K562 (cell line): ENCODE data around the gene GPR4. TPM values are rescaled to one million over a fixed set of nuclear protein-coding genes. Genes with fewer than 3 reads are reported as not detected.

ENCODE experiments used
- ATF1 ChIP-seq, 2 experiments: fragments of 450-650 bp in 1 of 2; IDR thresholded peaks; 2 replicates each; pipeline ENCODE4 v1.6.1; 2016; ENCODE audit warnings: missing compliant biosample characterization in 1 of 2, missing genetic modification characterization in 1 of 2
- CLOCK ChIP-seq: fragments of 250-450 bp; sonication (Bioruptor Pico); IDR thresholded peaks from 2 replicates; pipeline ENCODE4 v1.4.0; 2020; ENCODE audit warnings: mild to moderate bottlenecking, moderate library complexity, borderline replicate concordance
- CREB3L1 ChIP-seq: fragments of 450-650 bp; IDR thresholded peaks from 2 replicates; pipeline ENCODE4 v1.6.1; 2014; ENCODE audit warnings: low read depth, mild to moderate bottlenecking, moderate library complexity, borderline replicate concordance
- GABPB1 ChIP-seq: sonication (generic); formaldehyde crosslinking; IDR thresholded peaks from 2 replicates; pipeline ENCODE4 v1.8.0; 2022; ENCODE audit warnings: mild to moderate bottlenecking, missing genetic modification reagents
- HMG20A ChIP-seq: fragments of 450-650 bp; formaldehyde crosslinking; conservative IDR thresholded peaks from 2 replicates; pipeline ENCODE4 v1.4.0; 2020; ENCODE audit warnings: mild to moderate bottlenecking, mixed read lengths
- HMGN3 ChIP-seq: IDR thresholded peaks from 2 replicates; pipeline ENCODE4 v1.6.1; 2011; ENCODE audit warnings: borderline replicate concordance, low read depth, mild to moderate bottlenecking, mixed read lengths, low read length; ENCODE audit not compliant: insufficient read length; ENCODE audit errors: extremely low read depth
- ILF3 ChIP-seq: fragments of 450-650 bp; IDR thresholded peaks from 2 replicates; pipeline ENCODE4 v1.6.1; 2018; ENCODE audit warnings: antibody characterized with exemption, mild to moderate bottlenecking, moderate library complexity, borderline replicate concordance
- KAT7 ChIP-seq: sonication (generic); formaldehyde crosslinking; IDR thresholded peaks from 2 replicates; pipeline ENCODE4 v1.8.0; 2022; ENCODE audit warnings: missing genetic modification reagents, mild to moderate bottlenecking, borderline replicate concordance
- NONO ChIP-seq, 2 experiments: fragments of 200-400 bp in 1 of 2; fragments of 450-650 bp in 1 of 2; formaldehyde crosslinking in 1 of 2; IDR thresholded peaks; 2 replicates each; pipeline ENCODE4 v1.6.1; 2017; ENCODE audit warnings: low read depth in 2 of 2, mild to moderate bottlenecking in 2 of 2, moderate library complexity in 2 of 2, low read length in 1 of 2
- POLR2B ChIP-seq: fragments of 450-650 bp; IDR thresholded peaks from 2 replicates; pipeline ENCODE4 v1.6.1; 2018; ENCODE audit warnings: low read depth; ENCODE audit not compliant: partially characterized antibody
- SP1 ChIP-seq: sonication (generic); formaldehyde crosslinking; IDR thresholded peaks from 2 replicates; pipeline ENCODE4 v1.8.1; 2022; ENCODE audit warnings: mild to moderate bottlenecking, missing genetic modification reagents
- STAG1 ChIP-seq: sonication (generic); formaldehyde crosslinking; IDR thresholded peaks from 2 replicates; pipeline ENCODE4 v1.5.0; 2020; ENCODE audit warnings: missing genetic modification reagents, borderline replicate concordance
- TAF1 ChIP-seq: IDR thresholded peaks from 2 replicates; pipeline ENCODE4 v1.6.1; 2011; ENCODE audit warnings: mild to moderate bottlenecking, low read length, moderate library complexity; ENCODE audit not compliant: insufficient read depth, control insufficient read depth, severe bottlenecking; ENCODE audit errors: extremely low read depth
- TAL1 ChIP-seq: fragments of 450-650 bp; IDR thresholded peaks from 2 replicates; pipeline ENCODE4 v1.6.1; 2016; ENCODE audit warnings: mild to moderate bottlenecking
- THRAP3 ChIP-seq: fragments of 450-650 bp; IDR thresholded peaks from 2 replicates; pipeline ENCODE4 v1.6.1; 2016; ENCODE audit warnings: mild to moderate bottlenecking, inconsistent platforms, borderline replicate concordance
- ZBTB2 ChIP-seq: fragments of 450-650 bp; IDR thresholded peaks from 2 replicates; pipeline ENCODE4 v1.6.1; 2016; ENCODE audit warnings: antibody characterized with exemption
- ZFP30 ChIP-seq: fragments of 250-450 bp; sonication (Bioruptor Pico); IDR thresholded peaks from 2 replicates; pipeline ENCODE4 v1.8.0; 2022; ENCODE audit warnings: moderate library complexity, mild to moderate bottlenecking, inconsistent platforms, borderline replicate concordance
- ZNF143 ChIP-seq: sonication (generic); formaldehyde crosslinking; IDR thresholded peaks from 2 replicates; pipeline ENCODE4 v1.9.0; 2022; ENCODE audit warnings: mild to moderate bottlenecking, missing genetic modification reagents
- ZNF197 ChIP-seq: fragments of 200-800 bp; sonication (Bioruptor generic); IDR thresholded peaks from 2 replicates; pipeline ENCODE4 v1.6.1; 2016; ENCODE audit warnings: low read depth, missing genetic modification characterization, missing compliant biosample characterization
- ZNF316 ChIP-seq: fragments of 450-650 bp; IDR thresholded peaks from 2 replicates; pipeline ENCODE4 v1.6.1; 2016
- ZNF431 ChIP-seq: sonication (generic); formaldehyde crosslinking; IDR thresholded peaks from 2 replicates; pipeline ENCODE4 v1.8.0; 2022; ENCODE audit warnings: mild to moderate bottlenecking, missing genetic modification reagents
- ZNF699 ChIP-seq: fragments of 250-450 bp; sonication (Bioruptor Pico); IDR thresholded peaks from 2 replicates; pipeline ENCODE4 v1.8.0; 2021; ENCODE audit warnings: mild to moderate bottlenecking, moderate library complexity; ENCODE audit not compliant: insufficient replicate concordance
- ZNF780A ChIP-seq: fragments of 250-450 bp; sonication (Bioruptor Pico); IDR thresholded peaks from 2 replicates; pipeline ENCODE4 v1.5.0; 2021; ENCODE audit warnings: mild to moderate bottlenecking
- polyA plus RNA-seq, 8 experiments: library from polyadenylated mRNA; depleted of rRNA in 4 of 8; stranded (reverse) in 5 of 8; unstranded in 3 of 8; fragments of >200 nt; fragmentation: Nextera tagmentation in 2 of 8; fragmentation: Illumina TruSeq in 1 of 8; extraction: Ambion mirVana in 2 of 8; extraction: Trizol in 1 of 8; gene quantifications; 2 replicates each; pipeline versions ENCODE4 v1.2.1 to v1.2.3, GENCODE V29; 2011 to 2014; ENCODE audit warnings: inconsistent platforms in 1 of 8, missing spikeins in 1 of 8
- total RNA-seq, 7 experiments: library from RNA; depleted of rRNA in 6 of 7; stranded (reverse); fragments of >200 nt in 6 of 7; fragmentation: Illumina TruSeq in 2 of 7; extraction: Trizol in 2 of 7; gene quantifications; 2 replicates each; pipeline versions ENCODE4 v1.2.1 to v1.2.3, GENCODE V29; 2011 to 2021; ENCODE audit warnings: low replicate concordance in 1 of 7

GPR4 gene
- total and polyA plus RNA-seq, 9 of the 15 experiments (the other 6 are each of a cell fraction or from before 2014, with no cell fraction given): 0.03 to 0.09 (median 0.04) TPM; not detected in 5

- TF ChIP-seq HMGN3 (no peak), CREB3L1 (0 out of 2 replicates have a peak, but pooled peaks have one; percentile 33), ZNF143 (CRISPR knock-in tag) (no peak), KAT7 (CRISPR knock-in tag) (no peak), ZNF431 (CRISPR knock-in tag) (no peak), ZBTB2 (no peak), STAG1 (CRISPR knock-in tag) (peak; percentile 81), SP1 (peak; percentile 45), THRAP3 (no peak), CLOCK (no peak), ILF3 (no peak), TAF1 (no peak), ZNF780A (CRISPR knock-in tag) (no peak), NONO (IDR thresholded peaks at IDR 0.05; ENCODE audit: low read depth in 2 of 2, low read length in 1 of 2) (0 out of 4 replicates have a peak, but pooled peaks of 1 of the 2 experiments have one; percentile 19), TAL1 (no peak), ZFP30 (CRISPR knock-in tag) (no peak), HMG20A (no peak), ATF1 (CRISPR knock-in tag; IDR thresholded peaks at IDR 0.05) (no peak), ATF1 (tag; IDR thresholded peaks at IDR 0.05) (peak; percentile 54), ZNF699 (no peak), ZNF197 (no peak), GABPB1 (CRISPR knock-in tag) (peak; percentile 80), ZNF316 (no peak), POLR2B (no peak)
These were observed 10.9 kb downstream of the GPR4 start (continued) for GRCh38 chr19:45591004-45591637.
